WTC11 (cell line): Measurements from ENCODE around the gene MPC1. TPM values are rescaled to one million over a fixed set of nuclear protein-coding genes. Genes with fewer than 3 reads are reported as not detected.

Experiments used
- ATAC-seq: fragments of 200-7000 bp; cut with Tn5 transposase; 2 replicates; pipeline ENCODE4 v1.10.0; 2021; ENCODE audit warnings: mild to moderate bottlenecking, moderate library complexity
- CTCF ChIA-PET: fragments of 300-600 bp; sonication (Branson Sonifier 250); formaldehyde crosslinking; loops from one replicate; lab custom pipeline; 2021; ENCODE audit warnings: antibody characterized with exemption; lab: Charles Lee
- POLR2A ChIA-PET: fragments of 350-600 bp; sonication (Branson Sonifier 250); formaldehyde crosslinking; loops from one replicate; lab custom pipeline; 2021; ENCODE audit warnings: antibody characterized with exemption; lab: Charles Lee
- DNase-seq: peaks from one replicate; pipeline ENCODE4 v3.0.0; 2021; ENCODE audit warnings: low spot score
- H3K27ac Mint-ChIP-seq: 2 replicates; pipeline ENCODE4 v1.8.0; 2021; ENCODE audit warnings: mixed read lengths
- H3K27me3 Mint-ChIP-seq: 2 replicates; pipeline ENCODE4 v1.8.0; 2021; ENCODE audit warnings: low read depth, mild to moderate bottlenecking, moderate library complexity, mixed read lengths
- H3K36me3 Mint-ChIP-seq: 2 replicates; pipeline ENCODE4 v1.8.0; 2021; ENCODE audit warnings: mixed read lengths
- H3K4me1 Mint-ChIP-seq: 2 replicates; pipeline ENCODE4 v1.8.0; 2022; ENCODE audit warnings: mixed read lengths
- H3K4me3 Mint-ChIP-seq: 2 replicates; pipeline ENCODE4 v1.8.0; 2021; ENCODE audit warnings: mild to moderate bottlenecking, moderate library complexity, mixed read lengths
- H3K9me3 Mint-ChIP-seq: 2 replicates; pipeline ENCODE4 v1.8.0; 2021; ENCODE audit warnings: mixed read lengths
- AR ChIP-seq: fragments of 250-450 bp; sonication (Bioruptor Pico); IDR thresholded peaks from 2 replicates; pipeline ENCODE4 v1.9.0; 2021; ENCODE audit warnings: mild to moderate bottlenecking
- ATF1 ChIP-seq: sonication (generic); formaldehyde crosslinking; IDR thresholded peaks from 2 replicates; pipeline ENCODE4 v1.8.1; 2023; ENCODE audit warnings: mild to moderate bottlenecking, moderate library complexity, missing genetic modification reagents
- EMX1 ChIP-seq: fragments of 250-450 bp; sonication (Bioruptor Pico); IDR thresholded peaks from 2 replicates; pipeline ENCODE4 v1.8.0; 2021; ENCODE audit warnings: mild to moderate bottlenecking
- JAZF1 ChIP-seq: fragments of 250-450 bp; sonication (Bioruptor Pico); IDR thresholded peaks from 2 replicates; pipeline ENCODE4 v1.9.0; 2021; ENCODE audit warnings: moderate library complexity, mild to moderate bottlenecking, inconsistent platforms
- MXD4 ChIP-seq: fragments of 250-450 bp; sonication (Bioruptor Pico); IDR thresholded peaks from 2 replicates; pipeline ENCODE4 v1.8.0; 2021; ENCODE audit warnings: mild to moderate bottlenecking, moderate library complexity, borderline replicate concordance
- NFATC4 ChIP-seq: fragments of 250-450 bp; sonication (Bioruptor Pico); IDR thresholded peaks from 2 replicates; pipeline ENCODE4 v1.9.0; 2021; ENCODE audit warnings: mild to moderate bottlenecking
- OVOL2 ChIP-seq: fragments of 250-450 bp; sonication (Bioruptor Pico); IDR thresholded peaks from 2 replicates; pipeline ENCODE4 v1.9.0; 2021; ENCODE audit warnings: mild to moderate bottlenecking, borderline replicate concordance
- ZBTB43 ChIP-seq: sonication (generic); formaldehyde crosslinking; IDR thresholded peaks from 2 replicates; pipeline ENCODE4 v1.8.1; 2023; ENCODE audit warnings: mild to moderate bottlenecking, missing genetic modification reagents
- ZNF121 ChIP-seq: sonication (generic); formaldehyde crosslinking; IDR thresholded peaks from 2 replicates; pipeline ENCODE4 v1.8.0; 2023; ENCODE audit warnings: missing genetic modification reagents
- ZNF281 ChIP-seq: sonication (generic); formaldehyde crosslinking; IDR thresholded peaks from 2 replicates; pipeline ENCODE4 v1.8.0; 2023; ENCODE audit warnings: mild to moderate bottlenecking, missing genetic modification reagents
- ZNF317 ChIP-seq: sonication (generic); formaldehyde crosslinking; IDR thresholded peaks from 2 replicates; pipeline ENCODE4 v1.8.1; 2023; ENCODE audit warnings: low read depth, mild to moderate bottlenecking, moderate library complexity, missing genetic modification reagents, borderline replicate concordance
- ZNF396 ChIP-seq: fragments of 250-450 bp; sonication (Bioruptor Pico); IDR thresholded peaks from 2 replicates; pipeline ENCODE4 v1.8.0; 2021; ENCODE audit warnings: mild to moderate bottlenecking, moderate library complexity, borderline replicate concordance
- ZNF532 ChIP-seq: fragments of 250-450 bp; sonication (Bioruptor Pico); IDR thresholded peaks from 2 replicates; pipeline ENCODE4 v1.9.0; 2021; ENCODE audit warnings: mild to moderate bottlenecking, borderline replicate concordance
- total RNA-seq: library from RNA; stranded (reverse); gene quantifications from 3 replicates; pipeline ENCODE4 v1.2.3, GENCODE V29; 2021

Gene MPC1
- total RNA-seq, 1 experiment from 2014 or later = 10.7 TPM

- Mint-ChIP-seq H3K4me1 (peaks cover 15% of the 10 kb centered on the region), H3K27me3 (no peaks in the 10 kb centered on the region), H3K4me3 (no peak overlapping the region), H3K27ac (no peak overlapping the region), H3K9me3 (peaks cover 20% of the 10 kb centered on the region), H3K36me3 (no peaks in the 10 kb centered on the region)
- ATAC-seq = no peak
- ChIA-PET CTCF (interaction anchor here (1.1 kb wide), 1 partner anchor 27 kb away, joined by 3 read pairs; no protein-coding TSS in a partner anchor), POLR2A (no interaction called here)
- TF ChIP-seq ZBTB43 (CRISPR knock-in tag) (no peak), MXD4 (CRISPR knock-in tag) (no peak)
- DNase-seq = no peak
Observed at GRCh38 chr6:166354965-166355364, 27.8 kb downstream of the MPC1 start.

- Mint-ChIP-seq H3K4me1 (peaks cover 14% of the 10 kb centered on the region), H3K4me3 (no peak overlapping the region), H3K27me3 (peaks cover 5% of the 10 kb centered on the region; the same call in 1 of the 2 replicates), H3K9me3 (peaks cover 26% of the 10 kb centered on the region), H3K36me3 (peaks cover 8% of the 10 kb centered on the region), H3K27ac (no peak overlapping the region)
- ChIA-PET CTCF (no interaction called here), POLR2A (no interaction called here)
- DNase-seq = no peak
- no peak for ATAC-seq
- TF ChIP-seq ZNF317 (CRISPR knock-in tag) = no peak
- TF ChIP-seq AR (CRISPR knock-in tag) = no peak
- no peak for TF ChIP-seq JAZF1 (CRISPR knock-in tag)
- TF ChIP-seq ZBTB43 (CRISPR knock-in tag) = no peak
- TF ChIP-seq ZNF532 = no peak
- no peak for TF ChIP-seq EMX1 (CRISPR knock-in tag)
- TF ChIP-seq NFATC4 (CRISPR knock-in tag) = no peak
- TF ChIP-seq ZNF281 (CRISPR knock-in tag) = no peak
- no peak for TF ChIP-seq OVOL2
- TF ChIP-seq ATF1 (CRISPR knock-in tag) = no peak
- no peak for TF ChIP-seq ZNF121 (CRISPR knock-in tag)
- no peak for TF ChIP-seq ZNF396 (CRISPR knock-in tag)
Observed at GRCh38 chr6:166354143-166354542, 28.6 kb downstream of the MPC1 start.
